Activated CD8-positive, alpha-beta memory T cell treated with anti-CD3 and anti-CD28 coated beads for 24 hours (primary cell): ENCODE data around the gene CGRRF1.

Experiments used
- DNase-seq: peaks from one replicate; pipeline ENCODE4 v3.0.0-alpha.2; 2020

The CGRRF1 gene

DNA sequence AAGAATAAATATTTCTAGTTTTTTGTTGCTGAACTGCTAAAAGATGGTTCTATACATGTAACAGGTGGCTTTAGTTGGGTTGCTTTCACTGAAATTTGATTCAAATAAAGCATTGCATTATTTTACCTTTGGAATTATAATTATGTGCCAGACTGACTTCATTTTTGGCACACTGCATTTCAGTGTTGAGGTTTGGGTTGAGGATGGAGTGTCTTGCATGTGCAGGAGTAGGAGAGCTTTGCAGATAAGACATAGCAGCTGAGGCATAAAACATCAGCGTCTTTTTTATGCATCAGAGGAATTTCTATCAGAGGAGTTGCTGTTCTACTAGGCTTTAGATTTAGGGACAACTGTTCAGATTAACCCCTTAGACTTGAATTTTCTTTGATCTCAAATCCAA, 74.4 kb downstream of the CGRRF1 start:
- DNase-seq = no peak

- no peak for DNase-seq
These were observed 75.5 kb downstream of the CGRRF1 start for GRCh38 chr14:54585214-54585613.
